HG02610 (cell line): Measurements from ENCODE around the gene CEMIP2.
"Not testable (repeated sequence)": the region's sequence is repeated elsewhere in the genome, so short reads cannot be mapped to it uniquely, and the experiment has no call there.

ENCODE experiments used
- ATAC-seq: cut with Tn5 transposase; IDR thresholded peaks from one replicate; pipeline ENCODE4 v1.9.1; 2021; ENCODE audit warnings: mild to moderate bottlenecking, moderate library complexity; ENCODE audit not compliant: unreplicated experiment

Gene CEMIP2

DNA sequence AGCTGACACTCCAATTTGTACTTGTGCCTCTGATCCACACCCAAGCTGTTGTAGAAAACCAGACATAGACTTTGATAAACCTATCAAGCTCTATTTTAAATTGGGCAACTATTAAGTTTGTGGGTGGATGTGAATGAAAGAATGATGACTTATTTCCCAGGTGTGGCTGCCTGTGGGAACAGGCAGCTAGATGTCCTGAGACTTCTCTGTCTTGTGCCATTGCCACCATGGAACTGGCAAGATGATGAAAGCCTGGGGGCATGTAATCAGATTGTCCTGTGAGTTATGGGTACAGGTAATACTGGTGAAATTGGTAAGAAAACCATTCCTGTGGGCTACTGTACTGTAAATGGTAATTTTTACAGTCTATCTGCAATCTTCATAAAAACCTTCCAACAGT is 57.5 kb downstream of the CEMIP2 start:
- ATAC-seq = no peak

DNA sequence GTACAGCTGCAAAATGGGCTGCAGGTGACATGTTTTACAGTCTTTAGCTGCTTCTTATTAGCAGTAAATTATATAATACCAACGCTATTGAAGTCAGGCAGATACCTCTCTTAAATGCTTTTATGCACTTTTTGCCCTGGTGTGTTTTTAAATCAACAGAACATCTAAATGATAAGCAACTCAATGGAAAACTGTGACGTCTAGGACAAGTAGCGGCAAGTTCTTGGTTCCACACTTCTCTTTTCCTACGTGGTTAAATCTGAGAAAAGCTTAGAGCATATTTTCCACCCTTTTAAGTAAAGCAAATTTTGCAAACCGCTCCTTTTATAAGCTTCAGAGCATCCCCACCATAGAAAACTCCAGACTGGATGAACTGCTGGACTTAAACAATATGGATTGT is 58.1 kb downstream of the CEMIP2 start:
- no peak for ATAC-seq

DNA sequence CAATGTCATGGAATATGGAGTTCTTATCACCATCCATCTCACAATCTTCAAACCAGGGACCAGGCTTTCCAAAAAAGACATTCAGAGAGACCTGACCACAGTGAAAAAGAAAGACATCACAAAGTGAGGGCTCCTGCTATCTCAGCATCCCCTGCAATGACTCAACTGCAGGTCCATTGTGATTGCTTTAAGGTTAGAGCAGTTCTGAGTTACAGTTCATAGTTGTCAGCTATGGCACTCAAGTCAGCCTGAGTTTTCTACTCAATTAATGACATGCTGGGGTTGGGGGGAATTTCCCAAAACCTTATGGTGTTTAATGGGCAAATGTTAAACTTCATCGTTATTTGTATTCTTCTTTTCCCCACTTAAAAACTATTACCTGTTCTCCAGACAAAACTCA is 58.9 kb downstream of the CEMIP2 start:
- no peak for ATAC-seq

DNA sequence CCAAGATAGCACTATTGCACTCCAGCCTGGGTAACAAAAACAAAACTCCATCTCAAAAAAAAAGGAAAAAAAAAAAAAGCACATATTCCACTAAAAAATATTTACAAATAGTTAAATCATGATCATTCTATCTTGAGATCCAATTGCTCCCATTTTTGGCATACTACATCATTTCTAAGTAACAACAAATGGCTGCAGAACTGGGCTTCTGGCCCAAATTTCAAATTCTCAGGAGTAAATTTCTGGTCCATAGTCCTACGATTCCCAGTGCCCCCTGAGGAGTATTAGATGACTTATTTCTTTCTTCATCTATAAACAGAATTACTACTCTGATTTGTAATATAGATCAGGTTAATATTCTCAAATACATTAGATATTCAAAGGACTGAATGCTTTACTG is 62.1 kb downstream of the CEMIP2 start:
- ATAC-seq = no peak

DNA sequence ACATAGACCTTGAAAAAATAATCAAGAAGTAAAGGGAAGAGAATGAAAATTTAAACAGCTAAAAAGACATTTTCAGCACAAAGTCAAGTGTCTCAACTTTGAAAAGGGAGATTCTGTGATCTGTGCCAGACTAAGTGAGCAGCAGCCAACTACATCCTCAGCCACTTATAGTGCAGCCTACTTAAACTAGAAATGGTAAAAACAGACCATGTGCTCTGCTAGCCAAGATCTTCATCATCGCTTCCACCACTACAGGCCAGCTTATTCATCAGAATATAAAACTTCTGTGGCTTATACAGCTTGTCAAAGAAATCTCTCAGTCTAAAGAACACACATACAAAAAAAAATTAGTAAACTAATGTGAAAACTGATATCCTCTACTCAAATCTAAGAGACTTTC is 63.5 kb downstream of the CEMIP2 start:
- no peak for ATAC-seq

DNA sequence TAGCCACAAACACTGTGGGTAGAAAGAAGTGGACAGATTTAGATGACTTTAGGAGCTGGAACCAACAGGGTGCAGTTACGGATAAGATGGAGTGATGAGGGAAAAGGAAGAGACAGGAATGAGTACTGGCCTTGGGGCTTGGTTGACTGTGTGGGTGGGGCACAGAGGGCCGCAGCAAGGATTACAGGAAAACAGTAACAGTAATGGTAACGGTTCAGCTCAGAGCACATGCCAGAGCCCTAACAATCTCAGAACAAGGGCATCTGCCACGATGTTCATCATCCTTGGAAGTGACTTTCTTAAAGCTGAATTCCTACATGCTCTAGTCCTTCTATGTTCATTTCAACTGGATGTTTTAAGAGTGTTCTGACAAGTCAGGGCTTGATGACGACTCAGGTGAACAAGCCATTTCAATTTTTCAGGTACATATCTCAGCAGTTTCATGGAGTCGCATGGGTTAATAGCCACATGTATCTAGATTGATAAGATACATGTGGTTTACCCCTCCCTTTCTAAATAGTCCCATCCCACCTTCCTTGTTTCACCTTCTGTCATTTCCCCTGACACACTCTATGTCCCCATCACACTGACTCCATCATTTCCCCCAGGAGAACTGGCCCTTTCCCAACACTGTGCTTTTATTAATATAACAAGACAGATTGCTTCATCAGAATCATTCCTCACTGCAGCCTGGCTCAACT is 65.0 kb downstream of the CEMIP2 start:
- no peak for ATAC-seq

DNA sequence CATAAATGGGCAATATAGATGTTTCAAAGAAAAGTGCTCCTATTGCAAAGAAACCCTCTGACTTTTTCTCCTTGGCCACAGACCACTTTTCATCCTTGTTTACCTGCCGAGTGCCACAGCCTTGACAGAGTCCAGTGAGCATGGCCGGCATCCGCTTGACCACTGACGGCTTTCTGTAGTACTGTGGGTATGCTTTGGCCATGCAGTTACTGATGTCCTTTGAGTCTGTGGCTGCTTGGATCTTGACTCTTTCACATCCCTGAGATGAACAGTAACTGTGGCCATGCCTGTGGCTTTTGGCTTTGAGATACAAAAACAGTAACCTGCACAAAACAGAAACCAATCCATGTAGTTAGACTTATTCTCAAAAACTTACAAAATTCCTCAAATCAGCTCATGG is 70.4 kb downstream of the CEMIP2 start:
- ATAC-seq = no peak

DNA sequence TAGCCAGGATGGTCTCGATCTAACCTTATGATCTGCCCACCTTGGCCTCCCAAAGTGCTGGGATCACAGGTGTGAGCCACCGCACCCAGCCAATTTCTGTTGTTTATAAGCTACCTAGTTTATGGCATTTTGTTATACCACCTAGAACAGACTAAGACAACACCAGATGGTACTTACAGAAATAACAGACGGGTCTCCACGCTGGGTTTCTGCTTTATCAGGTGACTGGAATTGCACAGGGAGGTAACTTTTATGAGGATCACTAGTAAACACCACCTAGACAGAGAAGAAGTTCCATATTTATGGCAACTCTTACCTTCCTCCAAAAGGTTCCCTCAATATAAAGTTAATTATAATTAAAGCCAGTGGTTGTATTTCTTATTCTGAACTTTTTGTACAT is 74.0 kb downstream of the CEMIP2 start:
- ATAC-seq = no peak

DNA sequence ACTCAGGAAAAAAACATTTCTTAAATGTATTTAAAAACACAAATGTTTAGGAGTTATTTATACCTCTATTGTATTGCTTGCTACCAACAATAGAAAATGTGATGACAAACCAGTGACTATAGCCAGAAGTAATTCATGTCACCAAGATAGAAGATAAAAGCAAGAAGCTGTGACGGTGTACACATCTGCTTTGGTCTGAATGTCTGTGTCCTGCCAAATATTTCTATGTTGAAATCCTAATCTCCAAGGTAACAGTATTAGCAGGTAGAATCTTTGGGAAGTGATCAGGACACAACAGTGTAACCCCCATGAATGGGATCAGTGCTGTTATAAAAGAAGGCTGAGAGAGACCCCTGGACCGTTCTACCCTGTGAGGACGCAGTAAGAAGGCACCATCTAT is 74.7 kb downstream of the CEMIP2 start:
- no peak for ATAC-seq

DNA sequence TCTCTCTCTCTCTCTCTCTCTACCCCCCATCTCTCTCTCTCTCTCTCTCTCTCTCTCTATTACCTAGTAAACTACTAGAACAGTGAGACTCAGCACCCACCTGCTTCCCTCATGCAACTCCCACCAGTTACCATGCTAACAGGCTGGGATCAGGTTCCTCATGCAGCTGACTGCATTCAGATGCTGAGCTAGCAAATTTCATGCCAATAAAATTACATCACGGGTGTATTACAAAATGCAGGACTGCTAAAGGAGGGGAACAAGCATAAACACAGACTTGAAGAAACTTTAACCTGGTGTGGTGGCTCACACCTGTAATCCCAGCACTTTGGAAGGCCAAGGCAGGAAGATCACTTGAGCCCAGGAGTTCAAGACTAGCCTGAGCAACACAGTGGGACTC is 76.0 kb downstream of the CEMIP2 start:
- ATAC-seq = no peak

DNA sequence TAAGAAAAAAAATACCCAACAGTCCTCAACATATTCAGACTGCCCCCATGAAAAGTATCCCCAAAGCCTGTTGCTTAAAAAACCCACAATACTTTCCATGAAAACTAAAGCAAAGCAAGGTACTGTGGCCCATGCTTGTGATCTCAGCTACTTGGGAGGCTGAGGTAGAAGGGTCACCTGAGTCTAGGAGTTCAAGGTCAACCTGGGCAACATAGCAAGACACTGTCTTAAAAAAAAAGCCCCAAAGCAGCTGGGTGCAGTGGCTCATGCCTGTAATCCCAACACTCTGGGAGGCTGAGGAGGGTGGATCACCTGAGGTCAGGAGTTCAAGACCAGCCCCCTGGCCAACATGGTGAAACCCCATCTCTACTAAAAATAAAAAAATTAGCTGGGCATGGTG is 76.7 kb downstream of the CEMIP2 start:
- not testable (repeated sequence) for ATAC-seq

DNA sequence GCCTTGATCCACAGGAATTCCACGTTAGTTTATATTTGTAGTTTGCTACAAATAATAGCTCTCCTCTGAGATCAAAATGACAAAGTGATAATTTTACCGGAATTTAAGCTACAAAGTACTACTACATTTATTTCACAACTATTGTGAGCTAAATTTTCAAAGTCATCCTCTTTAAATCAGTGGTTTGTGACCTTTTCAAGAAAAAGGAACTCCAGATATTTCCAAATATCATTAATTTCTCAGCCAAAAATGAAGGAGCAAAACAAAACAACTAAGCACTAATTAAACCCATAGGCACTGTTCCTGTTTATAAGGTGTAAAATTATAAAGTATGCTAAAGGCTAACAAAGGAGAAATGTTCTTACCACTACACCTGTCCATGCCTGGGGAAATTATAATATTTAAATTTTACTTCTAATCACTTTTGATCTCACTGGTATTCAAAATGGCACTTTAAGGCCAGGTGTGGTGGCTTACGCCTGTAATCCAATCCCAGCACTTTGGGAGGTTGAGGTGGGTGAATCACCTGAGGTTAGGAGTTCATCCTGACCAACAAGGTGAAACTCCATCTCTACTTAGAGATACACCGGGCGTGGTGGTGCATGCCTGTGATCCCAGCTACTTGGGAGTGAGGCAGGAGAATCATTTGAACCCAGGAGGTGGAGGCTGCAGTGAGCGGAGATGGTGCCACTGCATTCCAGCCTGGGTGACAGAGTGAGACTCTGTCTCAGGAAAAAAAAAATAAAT is 77.5 kb downstream of the CEMIP2 start:
- no peak for ATAC-seq

DNA sequence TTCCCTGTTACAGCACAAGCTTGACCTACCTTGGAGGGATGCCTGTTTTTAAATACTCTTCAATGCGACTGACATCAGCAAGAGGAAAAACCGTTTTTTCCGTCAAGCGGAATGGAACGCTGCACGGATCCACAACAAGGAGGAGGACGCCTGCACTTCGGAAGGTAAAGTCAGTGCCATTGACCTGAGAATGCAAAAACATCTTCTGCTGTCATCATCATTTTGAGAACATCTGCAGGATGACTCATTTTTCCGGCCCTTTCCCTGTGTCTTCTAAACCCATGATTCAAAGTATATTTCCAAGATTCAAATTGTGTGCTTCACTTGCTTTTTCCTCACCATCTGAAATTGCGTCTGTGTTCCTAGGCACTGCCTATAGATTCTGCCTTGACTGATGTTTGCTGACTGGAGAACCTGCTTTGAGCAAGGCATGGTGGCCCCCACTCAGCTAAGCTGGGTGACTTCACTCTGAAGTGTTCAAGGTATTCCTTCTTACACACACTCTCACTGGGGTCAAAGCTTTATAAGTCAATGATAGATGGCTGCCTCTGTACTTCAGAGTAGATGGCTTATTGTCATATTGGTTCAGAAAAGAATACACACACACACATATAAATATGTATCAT is 78.1 kb downstream of the CEMIP2 start:
- no peak for ATAC-seq

DNA sequence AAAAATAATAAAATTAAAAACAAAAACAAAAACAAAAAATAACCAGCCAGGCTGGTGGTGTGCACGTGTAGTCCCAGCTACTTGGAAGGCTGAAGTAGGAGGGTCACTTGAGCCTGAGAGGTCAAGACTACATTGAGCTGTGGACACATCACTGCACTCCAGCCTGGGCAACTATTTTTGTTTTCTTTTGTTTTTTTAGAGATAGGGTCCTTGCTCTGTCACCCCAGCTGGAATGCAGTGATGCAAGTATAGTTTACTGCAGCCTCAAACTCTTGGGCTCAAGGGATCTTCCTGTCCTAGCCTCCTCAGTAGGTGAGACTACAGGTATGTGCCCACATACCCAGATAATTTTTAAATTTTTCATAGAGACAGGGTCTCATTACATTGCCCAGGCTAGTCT is 80.6 kb downstream of the CEMIP2 start:
- no peak for ATAC-seq

DNA sequence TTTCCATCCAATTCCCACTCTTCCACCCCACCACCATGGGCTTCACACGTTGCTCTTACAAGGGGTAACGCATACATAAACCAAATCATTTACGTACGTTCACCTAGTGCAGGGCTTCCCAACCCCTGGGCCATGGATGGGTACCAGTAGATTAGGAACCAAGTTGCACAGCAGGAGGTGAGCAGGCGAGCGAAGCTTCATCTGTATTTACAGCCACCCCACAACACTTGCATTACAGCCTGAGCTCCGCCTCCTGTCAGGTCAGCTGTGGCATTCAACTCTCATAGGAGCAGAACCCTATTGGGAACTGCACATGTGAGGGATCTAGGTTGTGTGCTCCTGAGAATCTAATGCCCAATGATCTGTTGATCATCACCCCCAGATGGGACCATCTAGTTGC is 82.3 kb downstream of the CEMIP2 start:
- no peak for ATAC-seq

DNA sequence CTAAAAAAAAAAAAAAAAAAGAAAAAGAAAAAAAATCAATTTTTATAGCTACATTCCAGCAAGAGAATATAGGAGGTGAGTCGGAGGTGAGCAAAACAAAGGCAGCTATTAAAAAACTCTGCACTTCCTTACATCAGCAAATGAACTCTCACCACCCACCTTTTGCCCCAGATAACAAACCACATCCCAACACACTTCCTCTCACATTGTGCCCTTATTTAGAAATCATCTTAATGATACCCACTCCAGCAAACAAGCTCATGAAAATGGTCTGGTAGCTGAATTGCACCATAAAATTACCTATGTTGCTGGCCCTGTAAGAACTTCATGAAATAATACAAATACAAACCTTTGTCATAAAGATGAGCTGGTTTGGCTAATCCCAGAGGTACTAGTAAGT is 82.9 kb downstream of the CEMIP2 start:
- no peak for ATAC-seq

DNA sequence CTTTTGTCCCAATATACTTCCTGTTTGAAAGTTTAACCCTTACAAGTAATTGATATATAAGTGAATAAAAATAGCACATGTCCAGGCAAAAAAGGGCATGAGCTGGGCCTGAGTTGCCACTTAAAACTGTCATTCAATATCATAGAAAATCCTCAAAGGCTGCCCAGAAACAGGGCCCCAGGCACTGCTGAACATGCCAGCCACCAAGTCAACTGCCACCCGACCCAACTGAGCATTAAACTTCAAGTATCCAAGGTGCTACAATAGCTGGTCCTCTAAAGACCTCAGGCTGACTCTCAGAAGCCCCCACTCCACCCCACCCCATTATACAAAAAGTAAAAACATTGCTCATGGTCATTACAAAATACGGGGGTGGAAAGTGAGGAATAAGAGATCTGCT is 83.7 kb downstream of the CEMIP2 start:
- ATAC-seq = no peak

DNA sequence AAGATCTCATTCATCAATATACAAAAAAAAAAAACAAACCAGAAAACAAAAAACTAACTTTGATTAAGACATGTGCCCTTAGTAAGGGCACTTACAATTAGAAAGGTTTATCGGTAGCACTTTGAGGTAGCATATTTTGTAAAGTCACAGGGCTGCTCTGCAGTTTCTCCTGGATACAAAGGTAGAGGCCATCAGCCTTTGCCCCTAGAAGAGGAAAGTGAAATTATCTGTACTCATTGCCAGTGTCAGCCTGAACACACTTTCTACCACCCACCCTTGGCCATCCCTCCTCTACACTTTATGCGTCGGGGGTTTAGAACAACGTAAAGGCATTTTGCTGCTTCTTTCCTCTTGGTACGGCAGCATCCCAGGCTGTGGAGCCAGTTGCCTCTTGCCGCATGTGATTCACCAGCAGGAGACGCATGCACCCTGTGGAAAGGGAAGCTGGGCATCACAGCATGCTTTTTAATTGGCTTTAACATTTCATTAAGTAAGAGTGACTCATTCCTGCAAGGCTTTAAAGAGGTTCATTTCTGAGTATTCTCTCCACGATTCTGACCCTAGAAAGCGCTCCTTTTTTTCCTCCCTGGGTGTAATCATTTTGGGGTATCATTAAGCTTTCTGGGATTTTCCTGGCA is 84.6 kb downstream of the CEMIP2 start:
- ATAC-seq = no peak

DNA sequence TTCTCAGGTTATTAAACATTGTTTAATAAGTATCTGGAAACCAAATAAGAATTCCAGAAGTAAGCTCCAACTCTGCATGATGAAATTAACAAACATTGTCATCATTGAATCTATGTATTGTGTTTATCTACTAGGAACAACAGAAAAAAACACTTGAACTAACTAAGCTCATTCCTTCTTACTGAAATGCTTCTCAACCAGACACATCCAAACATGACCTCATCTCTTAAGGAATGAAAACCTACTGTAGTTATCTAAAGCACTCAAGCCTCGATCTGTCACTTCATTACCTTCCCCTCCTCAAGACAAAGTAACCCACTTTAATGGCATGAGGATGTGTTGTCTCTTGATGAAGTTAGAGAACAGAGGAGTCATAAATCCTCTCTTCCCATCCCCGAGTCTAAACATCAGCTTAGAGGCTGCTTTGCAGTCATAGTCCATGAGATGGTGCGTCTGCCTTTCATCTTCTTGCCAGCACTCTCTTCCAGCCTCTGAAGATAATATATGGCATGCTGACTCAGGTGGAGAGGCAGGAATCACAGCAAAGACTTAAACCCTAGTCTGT is 86.5 kb downstream of the CEMIP2 start:
- ATAC-seq = no peak

DNA sequence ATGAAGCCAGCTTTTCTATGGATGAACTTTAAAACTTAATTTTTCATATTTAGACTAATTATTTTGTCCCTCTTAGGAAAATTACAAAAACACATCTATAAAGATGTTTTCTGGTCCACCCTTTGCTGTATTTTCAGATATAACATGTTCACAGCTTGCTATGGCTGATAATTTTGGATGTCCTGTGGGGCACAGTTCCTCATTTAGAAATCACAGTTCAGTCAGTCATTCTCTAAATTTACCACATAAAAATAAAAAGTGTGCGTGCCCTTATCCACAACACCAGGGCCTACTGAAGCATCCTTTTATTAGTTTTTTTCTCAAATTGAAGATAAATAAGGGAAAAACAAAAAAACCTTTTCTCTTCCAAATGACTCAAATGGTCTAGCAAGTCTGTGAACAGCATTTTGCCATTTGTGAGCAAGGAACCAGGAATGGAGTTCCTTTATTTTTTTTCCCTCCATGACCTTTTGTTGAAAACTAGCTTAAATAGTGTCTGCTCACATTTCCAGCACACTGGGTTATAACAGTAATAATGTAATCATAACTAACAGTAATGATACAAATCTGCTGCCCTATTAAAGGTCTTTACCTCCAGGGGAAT is 87.1 kb downstream of the CEMIP2 start:
- ATAC-seq = no peak
